HepG2 (cell line): Measurements from ENCODE around the gene SLC38A3. TPM values are rescaled to one million over a fixed set of nuclear protein-coding genes. Genes with fewer than 3 reads are reported as not detected.

Source experiments
- GLMP ChIP-seq: sonication (generic); formaldehyde crosslinking; IDR thresholded peaks from 2 replicates; pipeline ENCODE4 v1.9.0; 2021; ENCODE audit warnings: missing genetic modification reagents, mild to moderate bottlenecking, borderline replicate concordance
- HNRNPUL1 ChIP-seq: fragments of 200-400 bp; formaldehyde crosslinking; IDR thresholded peaks from 2 replicates; pipeline ENCODE4 v1.6.1; 2017; ENCODE audit warnings: low read depth, mild to moderate bottlenecking, low read length, moderate library complexity
- MYNN ChIP-seq: sonication (generic); formaldehyde crosslinking; IDR thresholded peaks from 2 replicates; pipeline ENCODE4 v1.4.0; 2020; ENCODE audit warnings: mild to moderate bottlenecking, low read depth, missing genetic modification reagents
- ZBTB2 ChIP-seq: sonication (generic); formaldehyde crosslinking; IDR thresholded peaks from 2 replicates; pipeline ENCODE4 v1.8.0; 2022; ENCODE audit warnings: low read depth, missing genetic modification reagents
- ZBTB42 ChIP-seq: sonication (generic); formaldehyde crosslinking; IDR thresholded peaks from 2 replicates; pipeline ENCODE4 v1.5.0; 2020; ENCODE audit warnings: mild to moderate bottlenecking, missing genetic modification reagents
- ZNF256 ChIP-seq: sonication (generic); formaldehyde crosslinking; conservative IDR thresholded peaks from 2 replicates; pipeline ENCODE4 v1.4.0; 2020; ENCODE audit warnings: missing genetic modification reagents
- ZNF331 ChIP-seq: sonication (generic); formaldehyde crosslinking; IDR thresholded peaks from 2 replicates; pipeline ENCODE4 v1.4.0; 2020; ENCODE audit warnings: missing genetic modification reagents
- ZNF343 ChIP-seq: sonication (generic); formaldehyde crosslinking; IDR thresholded peaks from 2 replicates; pipeline ENCODE4 v1.4.0; 2020; ENCODE audit warnings: mild to moderate bottlenecking, missing genetic modification reagents
- ZNF441 ChIP-seq: sonication (generic); formaldehyde crosslinking; IDR thresholded peaks from 2 replicates; pipeline ENCODE4 v1.7.0; 2021; ENCODE audit warnings: missing genetic modification reagents, borderline replicate concordance
- ZNF543 ChIP-seq: sonication (generic); formaldehyde crosslinking; IDR thresholded peaks from 2 replicates; pipeline ENCODE4 v1.4.0; 2020; ENCODE audit warnings: mild to moderate bottlenecking, missing genetic modification reagents
- ZNF678 ChIP-seq: sonication (generic); formaldehyde crosslinking; IDR thresholded peaks from 2 replicates; pipeline ENCODE4 v1.4.0; 2020; ENCODE audit warnings: mild to moderate bottlenecking, missing genetic modification reagents
- ZNF768 ChIP-seq: sonication (generic); formaldehyde crosslinking; IDR thresholded peaks from 2 replicates; pipeline ENCODE4 v1.4.0; 2020; ENCODE audit warnings: missing genetic modification reagents
- polyA plus RNA-seq, 8 experiments: library from polyadenylated mRNA; depleted of rRNA in 3 of 8; stranded (reverse) in 7 of 8; unstranded in 1 of 8; fragments of >200 nt; fragmentation: Illumina TruSeq in 4 of 8; extraction: Trizol in 4 of 8; gene quantifications; 2 replicates each; pipeline versions ENCODE4 v1.2.1 to v1.2.3, GENCODE V29; 2011 to 2016; ENCODE audit warnings: low read depth in 4 of 8, missing spikeins in 1 of 8, mixed read lengths in 1 of 8; ENCODE audit not compliant: insufficient read depth in 1 of 8
- total RNA-seq, 5 experiments: library from RNA; depleted of rRNA; stranded (reverse); fragments of >200 nt; fragmentation: Illumina TruSeq; extraction: Trizol; gene quantifications; 2 replicates each; pipeline ENCODE4 v1.2.3, GENCODE V29; 2016; ENCODE audit warnings: low read depth in 1 of 5
- TF ChIP-seq, protein P1 (sequence below): IDR thresholded peaks from 2 replicates; pipeline ENCODE4 v1.6.1; 2016; ENCODE audit warnings: low read depth, missing genetic modification reagents, missing compliant biosample characterization
- TF ChIP-seq, protein P2 (sequence below): sonication (generic); formaldehyde crosslinking; conservative IDR thresholded peaks from 2 replicates; pipeline ENCODE4 v1.4.0; 2020; ENCODE audit warnings: missing genetic modification reagents
- TF ChIP-seq, protein P3 (sequence below): sonication (generic); formaldehyde crosslinking; IDR thresholded peaks from 2 replicates; pipeline ENCODE4 v1.8.1; 2022; ENCODE audit warnings: low read depth, mild to moderate bottlenecking, missing genetic modification reagents

SLC38A3 gene
- total and polyA plus RNA-seq, 2 of the 13 experiments (the other 11 are each of a cell fraction or from before 2014, with no cell fraction given) = 29.8 to 164 TPM

GRCh38 chr3:50195501-50196252 lies 9.4 kb upstream of the SLC38A3 start (continued):
- TF ChIP-seq HNRNPUL1 (no peak), ZNF678 (CRISPR knock-in tag) (0 out of 2 replicates have a peak, but pooled peaks have one; percentile 66), ZNF343 (CRISPR knock-in tag) (peak; percentile 83), ZBTB2 (peak; percentile 72; the same call in 1 of the 2 replicates), ZNF331 (peak; percentile 39), ZBTB42 (CRISPR knock-in tag) (peak; percentile 76; the same call in 1 of the 2 replicates), GLMP (CRISPR knock-in tag) (no peak), ZNF543 (CRISPR knock-in tag) (peak; percentile 93; the same call in 1 of the 2 replicates), ZNF256 (peak; percentile 1), ZNF768 (CRISPR knock-in tag) (peak; percentile 26; the same call in 1 of the 2 replicates), ZNF441 (CRISPR knock-in tag) (peak; percentile 85), MYNN (CRISPR knock-in tag) (no peak)
- TF ChIP-seq, protein P1, sequence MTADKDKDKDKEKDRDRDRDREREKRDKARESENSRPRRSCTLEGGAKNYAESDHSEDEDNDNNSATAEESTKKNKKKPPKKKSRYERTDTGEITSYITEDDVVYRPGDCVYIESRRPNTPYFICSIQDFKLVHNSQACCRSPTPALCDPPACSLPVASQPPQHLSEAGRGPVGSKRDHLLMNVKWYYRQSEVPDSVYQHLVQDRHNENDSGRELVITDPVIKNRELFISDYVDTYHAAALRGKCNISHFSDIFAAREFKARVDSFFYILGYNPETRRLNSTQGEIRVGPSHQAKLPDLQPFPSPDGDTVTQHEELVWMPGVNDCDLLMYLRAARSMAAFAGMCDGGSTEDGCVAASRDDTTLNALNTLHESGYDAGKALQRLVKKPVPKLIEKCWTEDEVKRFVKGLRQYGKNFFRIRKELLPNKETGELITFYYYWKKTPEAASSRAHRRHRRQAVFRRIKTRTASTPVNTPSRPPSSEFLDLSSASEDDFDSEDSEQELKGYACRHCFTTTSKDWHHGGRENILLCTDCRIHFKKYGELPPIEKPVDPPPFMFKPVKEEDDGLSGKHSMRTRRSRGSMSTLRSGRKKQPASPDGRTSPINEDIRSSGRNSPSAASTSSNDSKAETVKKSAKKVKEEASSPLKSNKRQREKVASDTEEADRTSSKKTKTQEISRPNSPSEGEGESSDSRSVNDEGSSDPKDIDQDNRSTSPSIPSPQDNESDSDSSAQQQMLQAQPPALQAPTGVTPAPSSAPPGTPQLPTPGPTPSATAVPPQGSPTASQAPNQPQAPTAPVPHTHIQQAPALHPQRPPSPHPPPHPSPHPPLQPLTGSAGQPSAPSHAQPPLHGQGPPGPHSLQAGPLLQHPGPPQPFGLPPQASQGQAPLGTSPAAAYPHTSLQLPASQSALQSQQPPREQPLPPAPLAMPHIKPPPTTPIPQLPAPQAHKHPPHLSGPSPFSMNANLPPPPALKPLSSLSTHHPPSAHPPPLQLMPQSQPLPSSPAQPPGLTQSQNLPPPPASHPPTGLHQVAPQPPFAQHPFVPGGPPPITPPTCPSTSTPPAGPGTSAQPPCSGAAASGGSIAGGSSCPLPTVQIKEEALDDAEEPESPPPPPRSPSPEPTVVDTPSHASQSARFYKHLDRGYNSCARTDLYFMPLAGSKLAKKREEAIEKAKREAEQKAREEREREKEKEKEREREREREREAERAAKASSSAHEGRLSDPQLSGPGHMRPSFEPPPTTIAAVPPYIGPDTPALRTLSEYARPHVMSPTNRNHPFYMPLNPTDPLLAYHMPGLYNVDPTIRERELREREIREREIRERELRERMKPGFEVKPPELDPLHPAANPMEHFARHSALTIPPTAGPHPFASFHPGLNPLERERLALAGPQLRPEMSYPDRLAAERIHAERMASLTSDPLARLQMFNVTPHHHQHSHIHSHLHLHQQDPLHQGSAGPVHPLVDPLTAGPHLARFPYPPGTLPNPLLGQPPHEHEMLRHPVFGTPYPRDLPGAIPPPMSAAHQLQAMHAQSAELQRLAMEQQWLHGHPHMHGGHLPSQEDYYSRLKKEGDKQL (CRISPR knock-in tag) = peak; percentile 71; the same call in 1 of the 2 replicates
- TF ChIP-seq, protein P2, sequence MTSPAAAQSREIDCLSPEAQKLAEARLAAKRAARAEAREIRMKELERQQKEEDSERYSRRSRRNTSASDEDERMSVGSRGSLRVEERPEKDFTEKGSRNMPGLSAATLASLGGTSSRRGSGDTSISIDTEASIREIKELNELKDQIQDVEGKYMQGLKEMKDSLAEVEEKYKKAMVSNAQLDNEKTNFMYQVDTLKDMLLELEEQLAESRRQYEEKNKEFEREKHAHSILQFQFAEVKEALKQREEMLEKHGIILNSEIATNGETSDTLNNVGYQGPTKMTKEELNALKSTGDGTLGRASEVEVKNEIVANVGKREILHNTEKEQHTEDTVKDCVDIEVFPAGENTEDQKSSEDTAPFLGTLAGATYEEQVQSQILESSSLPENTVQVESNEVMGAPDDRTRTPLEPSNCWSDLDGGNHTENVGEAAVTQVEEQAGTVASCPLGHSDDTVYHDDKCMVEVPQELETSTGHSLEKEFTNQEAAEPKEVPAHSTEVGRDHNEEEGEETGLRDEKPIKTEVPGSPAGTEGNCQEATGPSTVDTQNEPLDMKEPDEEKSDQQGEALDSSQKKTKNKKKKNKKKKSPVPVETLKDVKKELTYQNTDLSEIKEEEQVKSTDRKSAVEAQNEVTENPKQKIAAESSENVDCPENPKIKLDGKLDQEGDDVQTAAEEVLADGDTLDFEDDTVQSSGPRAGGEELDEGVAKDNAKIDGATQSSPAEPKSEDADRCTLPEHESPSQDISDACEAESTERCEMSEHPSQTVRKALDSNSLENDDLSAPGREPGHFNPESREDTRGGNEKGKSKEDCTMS (CRISPR knock-in tag) = no peak
- TF ChIP-seq, protein P3, sequence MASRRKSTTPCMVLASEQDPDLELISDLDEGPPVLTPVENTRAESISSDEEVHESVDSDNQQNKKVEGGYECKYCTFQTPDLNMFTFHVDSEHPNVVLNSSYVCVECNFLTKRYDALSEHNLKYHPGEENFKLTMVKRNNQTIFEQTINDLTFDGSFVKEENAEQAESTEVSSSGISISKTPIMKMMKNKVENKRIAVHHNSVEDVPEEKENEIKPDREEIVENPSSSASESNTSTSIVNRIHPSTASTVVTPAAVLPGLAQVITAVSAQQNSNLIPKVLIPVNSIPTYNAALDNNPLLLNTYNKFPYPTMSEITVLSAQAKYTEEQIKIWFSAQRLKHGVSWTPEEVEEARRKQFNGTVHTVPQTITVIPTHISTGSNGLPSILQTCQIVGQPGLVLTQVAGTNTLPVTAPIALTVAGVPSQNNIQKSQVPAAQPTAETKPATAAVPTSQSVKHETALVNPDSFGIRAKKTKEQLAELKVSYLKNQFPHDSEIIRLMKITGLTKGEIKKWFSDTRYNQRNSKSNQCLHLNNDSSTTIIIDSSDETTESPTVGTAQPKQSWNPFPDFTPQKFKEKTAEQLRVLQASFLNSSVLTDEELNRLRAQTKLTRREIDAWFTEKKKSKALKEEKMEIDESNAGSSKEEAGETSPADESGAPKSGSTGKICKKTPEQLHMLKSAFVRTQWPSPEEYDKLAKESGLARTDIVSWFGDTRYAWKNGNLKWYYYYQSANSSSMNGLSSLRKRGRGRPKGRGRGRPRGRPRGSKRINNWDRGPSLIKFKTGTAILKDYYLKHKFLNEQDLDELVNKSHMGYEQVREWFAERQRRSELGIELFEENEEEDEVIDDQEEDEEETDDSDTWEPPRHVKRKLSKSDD (CRISPR knock-in tag) = peak; percentile 32; the same call in 1 of the 2 replicates
